Measurements from ENCODE around the gene SLC5A10.

The SLC5A10 gene

GRCh38 chr17:19004421-19005136 is 52.6 kb downstream of the SLC5A10 start, which contains the start of gene FAM83G:
Gene FAM83G (minus strand): TSS chr17:19004764. CDS start chr17:19004041, 723 bp downstream.
- peak in 1 of 2 experiments; percentile 57 for DNase-seq

DNA sequence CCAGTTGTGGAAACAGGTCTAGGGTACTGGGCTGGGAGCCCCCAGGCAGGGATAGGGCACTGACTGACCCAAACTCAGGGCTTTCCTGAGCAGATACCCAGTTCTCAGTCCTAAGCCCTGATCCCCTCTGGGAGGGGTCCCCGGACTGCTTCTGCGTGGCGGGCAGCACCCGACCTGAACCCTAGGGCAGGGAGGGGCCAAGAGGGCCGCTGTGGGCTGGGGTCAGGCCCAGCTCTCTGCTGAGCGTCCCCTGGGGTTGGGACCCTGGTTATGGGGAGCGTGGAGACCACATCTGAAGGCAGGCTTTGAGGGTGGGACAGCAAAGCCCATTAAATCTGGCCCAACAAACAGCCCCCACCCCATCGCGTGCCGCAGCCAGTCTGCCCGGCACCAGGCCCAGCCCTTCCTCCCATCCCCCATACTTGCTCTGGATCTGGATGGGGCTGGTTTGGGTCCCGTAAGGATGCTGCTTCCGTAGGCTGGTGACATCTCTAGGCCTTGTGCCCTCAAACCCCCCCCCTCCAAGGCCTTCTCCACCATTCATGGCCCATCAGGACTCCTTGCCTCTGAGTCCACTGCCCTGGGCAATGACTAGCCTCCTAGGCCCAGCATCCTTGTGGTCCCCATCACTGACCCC is 53.3 kb downstream of the SLC5A10 start:
- DNase-seq, result peak in 1 of 2 experiments; percentile 7

- DNase-seq, result no peak
Measured at GRCh38 chr17:19005789-19006430, 53.9 kb downstream of the SLC5A10 start.

DNA sequence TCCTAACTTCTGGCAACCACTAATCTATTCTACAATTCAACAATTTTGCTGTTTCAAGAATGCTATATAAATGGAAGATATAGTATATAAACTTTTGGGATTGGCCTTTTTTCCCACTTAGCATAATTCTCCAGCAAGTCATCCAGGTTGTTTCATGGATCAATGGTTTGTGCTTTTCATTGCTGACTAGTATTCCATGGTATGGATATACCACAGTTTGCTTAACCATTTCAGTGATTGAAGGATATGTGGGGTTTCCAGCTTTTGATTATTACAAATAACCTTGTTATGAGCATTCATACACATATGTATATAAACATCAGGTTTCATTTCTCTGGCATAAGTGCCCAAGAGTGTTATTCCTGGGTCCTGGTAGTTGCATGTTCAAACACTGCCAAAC is 54.7 kb downstream of the SLC5A10 start:
- DNase-seq, result no peak

GRCh38 chr17:19009970-19010369 is 58.0 kb downstream of the SLC5A10 start:
- DNase-seq, result no peak

DNA sequence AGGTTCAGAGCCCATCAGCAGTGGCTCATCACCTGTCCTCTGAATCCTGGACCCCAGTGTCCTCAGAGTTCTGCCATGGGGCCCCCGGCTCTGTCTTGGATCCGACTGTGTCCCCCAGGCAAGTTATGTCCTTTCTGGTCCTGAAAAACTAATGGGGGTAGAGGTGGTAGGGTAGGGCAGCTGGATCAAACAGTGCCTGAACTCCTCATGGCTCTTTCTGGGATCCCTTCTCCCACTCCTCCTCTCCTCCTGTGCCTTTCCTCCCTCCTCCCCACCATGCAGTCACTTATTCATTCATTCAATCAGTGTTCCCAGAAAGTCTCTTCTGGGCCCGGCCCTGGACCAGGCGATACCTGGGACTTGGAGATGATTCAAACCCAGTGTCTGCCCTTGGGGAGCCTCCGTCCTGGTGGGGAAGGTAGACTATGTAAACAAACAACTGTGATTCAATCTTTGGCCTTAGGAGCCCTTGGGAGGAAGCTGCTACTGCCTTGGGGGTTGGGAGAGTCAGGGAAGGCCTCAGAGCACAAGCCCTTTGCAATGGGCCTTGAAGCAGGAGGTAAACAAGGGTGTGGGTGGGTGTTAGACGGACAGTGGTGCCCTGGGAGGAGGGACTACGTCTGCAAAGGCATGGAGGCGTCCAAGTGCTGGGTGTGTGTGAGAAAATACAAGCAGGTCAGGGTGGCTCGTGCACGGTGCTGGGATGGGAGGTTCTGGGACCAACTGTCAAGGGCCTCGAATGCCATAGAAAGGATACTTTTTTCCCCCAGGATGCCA is 59.0 kb downstream of the SLC5A10 start:
- DNase-seq, result no peak

- no peak for DNase-seq
Measured at GRCh38 chr17:19011581-19011980, 59.6 kb downstream of the SLC5A10 start.

- DNase-seq, result no peak
Measured at GRCh38 chr17:19012171-19013080, 60.5 kb downstream of the SLC5A10 start.

DNA sequence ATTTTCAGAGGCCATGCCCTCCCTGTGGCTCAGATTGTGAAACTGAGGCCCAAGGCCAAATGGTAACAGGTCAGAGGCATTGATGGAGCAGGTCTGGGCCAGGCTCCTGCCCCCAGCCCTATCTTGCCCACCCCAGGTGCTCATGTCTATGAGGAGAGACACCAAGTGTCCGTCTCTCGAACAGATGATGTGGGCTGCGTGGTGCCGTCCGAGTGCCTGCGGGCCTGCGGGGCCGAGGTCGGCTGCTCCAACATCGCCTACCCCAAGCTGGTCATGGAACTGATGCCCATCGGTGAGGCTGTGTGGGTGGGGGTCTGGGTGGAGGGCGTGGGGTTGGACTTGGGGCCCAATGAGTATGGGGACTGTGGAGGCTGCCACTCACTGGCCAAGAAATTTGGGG is 61.3 kb downstream of the SLC5A10 start:
- DNase-seq, result no peak

DNA sequence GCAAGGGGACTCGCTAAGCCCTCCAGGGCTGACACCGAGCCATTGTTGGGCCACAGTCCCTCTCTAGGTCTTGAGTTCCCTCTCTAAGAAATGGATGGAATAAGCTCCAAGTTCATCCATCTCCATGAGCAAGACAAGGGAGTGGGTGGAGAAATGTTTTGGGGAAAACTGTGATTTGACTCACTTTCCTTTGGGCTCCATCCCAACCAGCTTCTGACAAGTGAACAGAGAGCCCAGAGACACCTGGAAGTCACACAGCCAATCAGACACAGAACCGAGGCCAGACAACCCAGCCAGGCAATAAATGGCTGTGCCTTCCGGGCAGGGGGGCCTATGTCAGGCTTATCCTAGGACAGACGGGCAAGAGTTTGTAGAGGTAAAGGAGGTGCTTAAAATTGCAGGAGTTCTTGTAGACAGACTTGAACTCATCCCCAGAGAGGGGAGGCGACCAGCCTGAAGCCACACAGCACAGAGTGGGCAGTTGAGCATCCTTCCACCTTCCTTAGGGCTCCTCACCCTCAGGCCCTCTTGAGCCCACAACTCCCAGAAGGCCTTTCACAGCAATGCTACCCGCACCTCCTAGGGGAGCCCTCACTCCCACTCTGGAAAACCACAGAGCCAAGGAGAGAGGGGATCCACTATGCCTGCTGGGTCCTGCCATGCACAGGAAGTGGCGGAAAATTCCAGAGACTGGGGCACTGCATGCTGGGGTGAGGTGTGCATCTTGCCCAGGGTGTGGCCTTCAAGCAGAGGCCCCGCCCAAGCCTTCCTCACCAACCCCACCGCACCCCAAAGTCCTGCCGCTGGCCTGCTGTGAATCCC is 62.1 kb downstream of the SLC5A10 start:
- no peak for DNase-seq

- DNase-seq, result no peak
Measured at GRCh38 chr17:19014628-19015215, 62.8 kb downstream of the SLC5A10 start.

- DNase-seq, result no peak
Measured at GRCh38 chr17:19015428-19015827, 63.5 kb downstream of the SLC5A10 start.

- DNase-seq, result no peak
Measured at GRCh38 chr17:19016297-19016696, 64.3 kb downstream of the SLC5A10 start.

- no peak for DNase-seq
Measured at GRCh38 chr17:19016881-19017280, 64.9 kb downstream of the SLC5A10 start.

GRCh38 chr17:19017401-19017800 is 65.4 kb downstream of the SLC5A10 start:
- DNase-seq, result no peak

DNA sequence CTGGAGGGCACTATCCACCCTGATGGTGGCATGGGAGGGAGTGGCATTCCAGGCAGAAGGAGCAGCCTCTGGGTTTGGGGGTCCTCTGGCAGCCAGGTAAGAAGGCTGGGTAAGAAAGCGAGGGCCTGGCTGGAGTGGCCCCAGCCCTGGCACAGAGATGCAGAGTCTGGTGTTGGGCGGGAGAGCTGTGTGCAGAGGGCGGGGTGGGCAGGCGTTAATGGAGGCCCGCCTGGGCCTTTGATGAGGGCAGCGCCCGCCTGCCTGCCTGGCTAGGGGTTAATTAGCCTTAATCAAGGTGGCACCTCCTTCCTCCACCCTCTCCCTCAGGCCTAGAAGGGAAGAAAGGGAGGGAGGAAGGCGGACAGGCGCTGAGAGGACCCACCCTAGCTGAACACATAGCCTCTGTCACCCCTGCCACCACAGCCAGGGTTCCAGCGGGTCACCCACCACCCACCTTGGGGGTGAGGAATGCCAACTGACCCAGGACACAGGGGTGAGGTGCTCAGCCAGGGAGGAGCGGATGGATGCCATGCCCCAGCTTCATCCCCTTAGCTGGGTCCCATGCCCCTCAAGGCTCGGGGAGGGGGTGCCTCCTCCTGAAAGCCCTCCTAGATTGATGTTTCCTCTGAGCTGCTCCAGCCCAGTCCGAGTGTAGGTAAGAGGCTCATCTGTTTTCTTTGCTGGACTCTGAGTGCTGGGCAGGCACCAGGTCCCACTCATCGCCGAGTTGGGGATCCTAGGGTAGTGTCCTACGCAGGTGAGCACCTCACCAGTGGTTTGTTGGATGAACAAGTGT is 66.0 kb downstream of the SLC5A10 start:
- DNase-seq, result no peak

GRCh38 chr17:19018600-19018950 is 66.6 kb downstream of the SLC5A10 start:
- DNase-seq, result no peak

GRCh38 chr17:19019041-19019941 is 67.3 kb downstream of the SLC5A10 start:
- peak in 1 of 2 experiments; percentile 14 for DNase-seq

GRCh38 chr17:19020016-19020415 is 68.1 kb downstream of the SLC5A10 start:
- no peak for DNase-seq
